Measurements from ENCODE around the gene DNAJC17. TPM values are rescaled to one million over a fixed set of nuclear protein-coding genes. Genes with fewer than 3 reads are reported as not detected.
A peak's percentile ranks its signal among the peaks of the same experiment; 100 is the strongest.

Gene DNAJC17
- 10 to 100 TPM; 46.5 to 47.0 TPM for total RNA-seq
- 35.3 TPM for polyA plus RNA-seq

GRCh38 chr15:40807028-40807887 is at the start of gene DNAJC17, which contains the start of gene ZFYVE19:
TSS of gene DNAJC17 (minus strand) at chr15:40807473. CDS start at chr15:40807446, 27 bp downstream.
TSS of gene ZFYVE19 (plus strand) at chr15:40807089. CDS start at chr15:40807590, 501 bp downstream.
- Mint-ChIP-seq H3K36me3 (peaks cover 0 to 39% (median 3%) of the 10 kb centered on the region in 3 donors), H3K9me3 (no peaks in the 10 kb centered on the region), H3K27me3 (no peaks in the 10 kb centered on the region), H3K4me1 (peaks cover 28 to 41% (median 29%) of the 10 kb centered on the region in 3 donors), H3K4me3 (peak within 1 kb of the TSS; percentile 94 to 100 (median 99)), H3K27ac (peak within 1 kb of the TSS; percentile 88 to 99 (median 97))
- Histone ChIP-seq H3K9me3 (ENCODE audit: low read length) (no peaks in the 10 kb centered on the region), H3K27me3 (ENCODE audit: insufficient read depth, low read length, poor library complexity, severe bottlenecking) (no peaks in the 10 kb centered on the region), H3K4me3 (ENCODE audit: low read length) (peak within 1 kb of the TSS; percentile 100), H3K36me3 (ENCODE audit: insufficient read depth, low read length) (peaks cover 7% of the 10 kb centered on the region), H3K27ac (ENCODE audit: low read depth, low read length) (peak within 1 kb of the TSS; percentile 93), H3K4me1 (ENCODE audit: insufficient read depth, low read length) (peaks cover 18% of the 10 kb centered on the region)
- DNase-seq: peak; percentile 88 to 95 (median 89)
- ChIA-PET CTCF (interaction anchor here (1.1 to 1.2 kb wide), 3 partner anchors 22 to 101 kb away, joined by 3 to 4 read pairs (median 3); no protein-coding TSS in a partner anchor), POLR2A (interaction anchor here (0.5 to 1.5 kb wide), 5 partner anchors 19 to 424 kb away, joined by 3 to 11 read pairs (median 3); partner anchors contain the start of genes CHP1, EXD1, RAD51 and RPUSD2)

GRCh38 chr15:40856746-40857145 is 49.5 kb upstream of the DNAJC17 start:
- ChIA-PET POLR2A (interaction anchor here (2.6 kb wide), 1 partner anchor 38 kb away, joined by 20 read pairs; the partner anchor contains the start of gene VPS18), CTCF (interaction anchor here (0.9 to 8.4 kb wide), 9 partner anchors 10 to 344 kb away, joined by 3 to 178 read pairs (median 4); partner anchors contain the start of genes CCDC32, SPINT1 and VPS18)
- Histone ChIP-seq H3K36me3 (ENCODE audit: insufficient read depth, low read length) (no peaks in the 10 kb centered on the region), H3K4me1 (ENCODE audit: insufficient read depth, low read length) (no peaks in the 10 kb centered on the region), H3K4me3 (ENCODE audit: low read length) (no peak overlapping the region), H3K9me3 (ENCODE audit: low read length) (no peaks in the 10 kb centered on the region), H3K27me3 (ENCODE audit: insufficient read depth, low read length, poor library complexity, severe bottlenecking) (no peaks in the 10 kb centered on the region), H3K27ac (ENCODE audit: low read depth, low read length) (no peak overlapping the region)
- no peaks in the 10 kb centered on the region for H3K9me3 Mint-ChIP-seq
- no peak overlapping the region for H3K4me3 Mint-ChIP-seq
- peaks cover 0 to 1% (median 0%) of the 10 kb centered on the region in 3 donors for H3K36me3 Mint-ChIP-seq
- no peak for DNase-seq
- H3K4me1 Mint-ChIP-seq: peaks cover 6 to 15% (median 8%) of the 10 kb centered on the region in 3 donors
- H3K27ac Mint-ChIP-seq: no peak overlapping the region
- peaks cover 0 to 9% of the 10 kb centered on the region in 2 donors for H3K27me3 Mint-ChIP-seq

GRCh38 chr15:40855706-40856234 is 48.5 kb upstream of the DNAJC17 start:
- H3K4me3 Mint-ChIP-seq: no peak overlapping the region
- H3K9me3 ChIP-seq (ENCODE audit: low read length): no peaks in the 10 kb centered on the region
- no peaks in the 10 kb centered on the region for H3K27me3 ChIP-seq (ENCODE audit: insufficient read depth, low read length, poor library complexity, severe bottlenecking)
- no peak overlapping the region for H3K27ac ChIP-seq (ENCODE audit: low read depth, low read length)
- POLR2A ChIA-PET: no interaction called here
- H3K4me3 ChIP-seq (ENCODE audit: low read length): no peak overlapping the region
- H3K36me3 Mint-ChIP-seq: peaks cover 0 to 1% (median 0%) of the 10 kb centered on the region in 3 donors
- H3K4me1 ChIP-seq (ENCODE audit: insufficient read depth, low read length): no peaks in the 10 kb centered on the region
- CTCF ChIA-PET: interaction anchor here (4.7 to 8.4 kb wide), 2 partner anchors 9 to 40 kb away, joined by 64 to 178 read pairs; partner anchors contain the start of genes SPINT1 and VPS18
- H3K27me3 Mint-ChIP-seq: peaks cover 0 to 9% of the 10 kb centered on the region in 2 donors
- peaks cover 6 to 15% (median 8%) of the 10 kb centered on the region in 3 donors for H3K4me1 Mint-ChIP-seq
- DNase-seq: no peak
- no peaks in the 10 kb centered on the region for H3K9me3 Mint-ChIP-seq
- H3K27ac Mint-ChIP-seq: no peak overlapping the region
- no peaks in the 10 kb centered on the region for H3K36me3 ChIP-seq (ENCODE audit: insufficient read depth, low read length)

GRCh38 chr15:40854161-40854560 is 46.9 kb upstream of the DNAJC17 start:
- no peaks in the 10 kb centered on the region for H3K9me3 Mint-ChIP-seq
- peaks cover 3 to 10% (median 3%) of the 10 kb centered on the region in 3 donors for H3K4me1 Mint-ChIP-seq
- Histone ChIP-seq H3K36me3 (ENCODE audit: insufficient read depth, low read length) (no peaks in the 10 kb centered on the region), H3K9me3 (ENCODE audit: low read length) (no peaks in the 10 kb centered on the region), H3K27me3 (ENCODE audit: insufficient read depth, low read length, poor library complexity, severe bottlenecking) (no peaks in the 10 kb centered on the region), H3K4me1 (ENCODE audit: insufficient read depth, low read length) (no peaks in the 10 kb centered on the region), H3K27ac (ENCODE audit: low read depth, low read length) (no peak overlapping the region), H3K4me3 (ENCODE audit: low read length) (no peak overlapping the region)
- H3K4me3 Mint-ChIP-seq: no peak overlapping the region
- ChIA-PET CTCF (interaction anchor here (8.4 kb wide), 1 partner anchor 42 kb away, joined by 178 read pairs; the partner anchor contains the start of gene VPS18), POLR2A (no interaction called here)
- DNase-seq: no peak
- peaks cover 0 to 1% (median 0%) of the 10 kb centered on the region in 3 donors for H3K36me3 Mint-ChIP-seq
- H3K27ac Mint-ChIP-seq: no peak overlapping the region
- peaks cover 0 to 6% of the 10 kb centered on the region in 2 donors for H3K27me3 Mint-ChIP-seq

GRCh38 chr15:40853241-40853890 is 46.1 kb upstream of the DNAJC17 start:
- peaks cover 0 to 1% (median 0%) of the 10 kb centered on the region in 3 donors for H3K36me3 Mint-ChIP-seq
- Histone ChIP-seq H3K9me3 (ENCODE audit: low read length) (no peaks in the 10 kb centered on the region), H3K27ac (ENCODE audit: low read depth, low read length) (no peak overlapping the region), H3K27me3 (ENCODE audit: insufficient read depth, low read length, poor library complexity, severe bottlenecking) (no peaks in the 10 kb centered on the region), H3K36me3 (ENCODE audit: insufficient read depth, low read length) (no peaks in the 10 kb centered on the region), H3K4me3 (ENCODE audit: low read length) (no peak overlapping the region), H3K4me1 (ENCODE audit: insufficient read depth, low read length) (no peaks in the 10 kb centered on the region)
- ChIA-PET CTCF (interaction anchor here (1.7 kb wide), 1 partner anchor 41 kb away, joined by 7 read pairs; the partner anchor contains the start of gene VPS18), POLR2A (no interaction called here)
- no peak overlapping the region for H3K27ac Mint-ChIP-seq
- H3K4me3 Mint-ChIP-seq: no peak overlapping the region
- DNase-seq: no peak
- H3K27me3 Mint-ChIP-seq: peaks cover 0 to 2% of the 10 kb centered on the region in 2 donors
- H3K4me1 Mint-ChIP-seq: peaks cover 0 to 6% (median 0%) of the 10 kb centered on the region in 3 donors
- no peaks in the 10 kb centered on the region for H3K9me3 Mint-ChIP-seq

- H3K4me3 ChIP-seq (ENCODE audit: low read length): no peak overlapping the region
These were observed 45.3 kb upstream of the DNAJC17 start for GRCh38 chr15:40852529-40852928.

GRCh38 chr15:40850576-40851112 is 43.4 kb upstream of the DNAJC17 start:
- CTCF ChIA-PET: interaction anchor here (1.4 to 8.2 kb wide), 3 partner anchors 8 to 335 kb away, joined by 3 to 64 read pairs (median 8); partner anchors contain the start of gene VPS18

More at GRCh38 chr15:40852529-40852928, 45.3 kb upstream of the DNAJC17 start:
- H3K4me1 ChIP-seq (ENCODE audit: insufficient read depth, low read length): no peaks in the 10 kb centered on the region
- no peak overlapping the region for H3K27ac ChIP-seq (ENCODE audit: low read depth, low read length)
- H3K9me3 Mint-ChIP-seq: no peaks in the 10 kb centered on the region
- H3K27me3 ChIP-seq (ENCODE audit: insufficient read depth, low read length, poor library complexity, severe bottlenecking): no peaks in the 10 kb centered on the region
- CTCF ChIA-PET: interaction anchor here (1.7 kb wide), 1 partner anchor 42 kb away, joined by 7 read pairs; the partner anchor contains the start of gene VPS18
- H3K36me3 Mint-ChIP-seq: peaks cover 0 to 1% (median 0%) of the 10 kb centered on the region in 3 donors
- H3K27ac Mint-ChIP-seq: no peak overlapping the region
- peaks cover 2 to 4% (median 4%) of the 10 kb centered on the region in 3 donors for H3K4me1 Mint-ChIP-seq
- no peaks in the 10 kb centered on the region for H3K9me3 ChIP-seq (ENCODE audit: low read length)
- peaks cover 0 to 4% of the 10 kb centered on the region in 2 donors for H3K27me3 Mint-ChIP-seq
- H3K36me3 ChIP-seq (ENCODE audit: insufficient read depth, low read length): no peaks in the 10 kb centered on the region
- H3K4me3 Mint-ChIP-seq: no peak overlapping the region
- POLR2A ChIA-PET: no interaction called here
- no peak for DNase-seq

More at GRCh38 chr15:40850576-40851112, 43.4 kb upstream of the DNAJC17 start:
- H3K36me3 Mint-ChIP-seq: peaks cover 0 to 1% (median 0%) of the 10 kb centered on the region in 3 donors
- H3K9me3 ChIP-seq (ENCODE audit: low read length): no peaks in the 10 kb centered on the region
- H3K9me3 Mint-ChIP-seq: no peaks in the 10 kb centered on the region
- no peaks in the 10 kb centered on the region for H3K36me3 ChIP-seq (ENCODE audit: insufficient read depth, low read length)
- no peak for DNase-seq
- peaks cover 10% of the 10 kb centered on the region for H3K4me1 ChIP-seq (ENCODE audit: insufficient read depth, low read length)
- peaks cover 0 to 14% (median 4%) of the 10 kb centered on the region in 3 donors for H3K4me1 Mint-ChIP-seq
- no peak overlapping the region for H3K4me3 ChIP-seq (ENCODE audit: low read length)
- peaks cover 0 to 4% of the 10 kb centered on the region in 2 donors for H3K27me3 Mint-ChIP-seq
- no peaks in the 10 kb centered on the region for H3K27me3 ChIP-seq (ENCODE audit: insufficient read depth, low read length, poor library complexity, severe bottlenecking)
- POLR2A ChIA-PET: no interaction called here
- H3K4me3 Mint-ChIP-seq: peak overlapping the region in 1 of 7 donors; percentile 42
- peak overlapping the region in 1 of 8 donors; percentile 74 for H3K27ac Mint-ChIP-seq
- H3K27ac ChIP-seq (ENCODE audit: low read depth, low read length): no peak overlapping the region

All from CD8-positive, alpha-beta memory T cell (primary cell).